DND-41 (cell line): ENCODE data around the gene NLRX1.

Experiments used
- EZH2 ChIP-seq: IDR thresholded peaks from 3 replicates; pipeline ENCODE4 v1.6.1; 2012; ENCODE audit warnings: borderline replicate concordance, low read depth, mild to moderate bottlenecking, moderate library complexity, low read length, inconsistent platforms; ENCODE audit not compliant: severe bottlenecking
- TF ChIP-seq, protein P1 (sequence below): IDR thresholded peaks from 2 replicates; pipeline ENCODE4 v1.5.1; 2012; ENCODE audit warnings: borderline replicate concordance, low read length, moderate library complexity, mild to moderate bottlenecking; ENCODE audit not compliant: poor library complexity, severe bottlenecking; ENCODE audit errors: extremely low read depth

DNA sequence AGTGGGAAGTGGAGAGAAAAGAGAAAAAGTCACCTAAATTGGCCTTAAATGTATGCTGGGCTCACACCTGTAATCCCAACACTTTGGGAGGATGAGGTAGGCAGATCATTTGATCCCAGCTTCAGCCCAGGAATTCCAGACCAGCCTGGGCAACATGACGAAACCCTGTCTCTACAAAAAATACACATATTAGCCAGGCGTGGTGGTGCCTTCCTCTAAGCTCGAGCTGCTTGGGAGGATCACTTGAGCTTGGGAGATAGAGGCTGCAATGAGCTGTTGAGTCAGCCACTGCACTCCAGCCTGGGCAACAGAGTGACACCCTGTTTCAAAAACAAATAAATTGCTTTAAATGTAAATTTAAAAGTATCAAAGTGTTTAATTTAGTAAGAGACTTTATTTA is 41.5 kb downstream of the NLRX1 start:
- TF ChIP-seq, protein P1, sequence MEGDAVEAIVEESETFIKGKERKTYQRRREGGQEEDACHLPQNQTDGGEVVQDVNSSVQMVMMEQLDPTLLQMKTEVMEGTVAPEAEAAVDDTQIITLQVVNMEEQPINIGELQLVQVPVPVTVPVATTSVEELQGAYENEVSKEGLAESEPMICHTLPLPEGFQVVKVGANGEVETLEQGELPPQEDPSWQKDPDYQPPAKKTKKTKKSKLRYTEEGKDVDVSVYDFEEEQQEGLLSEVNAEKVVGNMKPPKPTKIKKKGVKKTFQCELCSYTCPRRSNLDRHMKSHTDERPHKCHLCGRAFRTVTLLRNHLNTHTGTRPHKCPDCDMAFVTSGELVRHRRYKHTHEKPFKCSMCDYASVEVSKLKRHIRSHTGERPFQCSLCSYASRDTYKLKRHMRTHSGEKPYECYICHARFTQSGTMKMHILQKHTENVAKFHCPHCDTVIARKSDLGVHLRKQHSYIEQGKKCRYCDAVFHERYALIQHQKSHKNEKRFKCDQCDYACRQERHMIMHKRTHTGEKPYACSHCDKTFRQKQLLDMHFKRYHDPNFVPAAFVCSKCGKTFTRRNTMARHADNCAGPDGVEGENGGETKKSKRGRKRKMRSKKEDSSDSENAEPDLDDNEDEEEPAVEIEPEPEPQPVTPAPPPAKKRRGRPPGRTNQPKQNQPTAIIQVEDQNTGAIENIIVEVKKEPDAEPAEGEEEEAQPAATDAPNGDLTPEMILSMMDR, result no peak
- TF ChIP-seq EZH2, result no peak
